Esophagus muscularis mucosa (tissue), 3 donors: Measurements from ENCODE around the gene PAPOLG.

Source experiments
- POLR2A ChIP-seq: fragments of 450-650 bp; IDR thresholded peaks from one replicate; pipeline ENCODE4 v1.6.1; 2017; ENCODE audit warnings: antibody characterized with exemption, moderate library complexity, mild to moderate bottlenecking, low read depth
- TF ChIP-seq, protein P1 (sequence below), 3 experiments: fragments of 200-600 bp in 2 of 3; fragments of 450-650 bp in 1 of 3; sonication (generic) in 2 of 3; IDR thresholded peaks; one replicate each; pipeline ENCODE4 v1.5.1; 2017 to 2019; ENCODE audit warnings: antibody characterized with exemption in 3 of 3, mild to moderate bottlenecking in 2 of 3, moderate library complexity in 1 of 3

GRCh38 chr2:60778352-60778751, 22.3 kb downstream of the PAPOLG start:
- TF ChIP-seq, protein P1, sequence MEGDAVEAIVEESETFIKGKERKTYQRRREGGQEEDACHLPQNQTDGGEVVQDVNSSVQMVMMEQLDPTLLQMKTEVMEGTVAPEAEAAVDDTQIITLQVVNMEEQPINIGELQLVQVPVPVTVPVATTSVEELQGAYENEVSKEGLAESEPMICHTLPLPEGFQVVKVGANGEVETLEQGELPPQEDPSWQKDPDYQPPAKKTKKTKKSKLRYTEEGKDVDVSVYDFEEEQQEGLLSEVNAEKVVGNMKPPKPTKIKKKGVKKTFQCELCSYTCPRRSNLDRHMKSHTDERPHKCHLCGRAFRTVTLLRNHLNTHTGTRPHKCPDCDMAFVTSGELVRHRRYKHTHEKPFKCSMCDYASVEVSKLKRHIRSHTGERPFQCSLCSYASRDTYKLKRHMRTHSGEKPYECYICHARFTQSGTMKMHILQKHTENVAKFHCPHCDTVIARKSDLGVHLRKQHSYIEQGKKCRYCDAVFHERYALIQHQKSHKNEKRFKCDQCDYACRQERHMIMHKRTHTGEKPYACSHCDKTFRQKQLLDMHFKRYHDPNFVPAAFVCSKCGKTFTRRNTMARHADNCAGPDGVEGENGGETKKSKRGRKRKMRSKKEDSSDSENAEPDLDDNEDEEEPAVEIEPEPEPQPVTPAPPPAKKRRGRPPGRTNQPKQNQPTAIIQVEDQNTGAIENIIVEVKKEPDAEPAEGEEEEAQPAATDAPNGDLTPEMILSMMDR (IDR thresholded peaks at IDR 0.05), result no peak
- no peak for TF ChIP-seq POLR2A
